Skeletal muscle satellite cell (primary cell): Measurements from ENCODE around the gene MAP2K5.

Experiments
- H3K27me3 ChIP-seq: 2 replicates; pipeline ENCODE4 v1.7.0; 2013; ENCODE audit warnings: low read length; ENCODE audit not compliant: control insufficient read depth, insufficient read depth
- H3K36me3 ChIP-seq: 2 replicates; pipeline ENCODE4 v1.7.0; 2013; ENCODE audit warnings: mild to moderate bottlenecking, control low read depth, low read length; ENCODE audit not compliant: insufficient read depth
- H3K4me1 ChIP-seq: 2 replicates; pipeline ENCODE4 v1.7.0; 2013; ENCODE audit warnings: low read length; ENCODE audit not compliant: control insufficient read depth, insufficient read depth
- H3K4me2 ChIP-seq: 2 replicates; pipeline ENCODE4 v1.7.0; 2013; ENCODE audit warnings: mild to moderate bottlenecking, low read length
- H3K4me3 ChIP-seq: 2 replicates; pipeline ENCODE4 v1.7.0; 2013; ENCODE audit warnings: low read length
- H3K9ac ChIP-seq: 2 replicates; pipeline ENCODE4 v1.7.0; 2013; ENCODE audit warnings: mild to moderate bottlenecking, low read depth, low read length, moderate library complexity
- H3K9me3 ChIP-seq: replicated peaks from 2 replicates; pipeline ENCODE4 v1.7.0; 2013; ENCODE audit warnings: mild to moderate bottlenecking, control low read depth, low read length

MAP2K5 gene

GRCh38 chr15:67770358-67770628 lies 227.8 kb downstream of the MAP2K5 start:
- Histone ChIP-seq H3K4me3 (no peak overlapping the region), H3K27me3 (no peaks in the 10 kb centered on the region), H3K36me3 (no peaks in the 10 kb centered on the region), H3K9ac (no peak overlapping the region), H3K4me2 (no peak overlapping the region), H3K9me3 (no peaks in the 10 kb centered on the region), H3K4me1 (no peaks in the 10 kb centered on the region)

- H3K9ac ChIP-seq: no peak overlapping the region
- no peaks in the 10 kb centered on the region for H3K36me3 ChIP-seq
- no peak overlapping the region for H3K4me2 ChIP-seq
- no peaks in the 10 kb centered on the region for H3K27me3 ChIP-seq
- H3K4me3 ChIP-seq: no peak overlapping the region
- no peaks in the 10 kb centered on the region for H3K9me3 ChIP-seq
- peaks cover 3% of the 10 kb centered on the region for H3K4me1 ChIP-seq
These were observed 228.8 kb downstream of the MAP2K5 start for GRCh38 chr15:67771189-67771800.

GRCh38 chr15:67774626-67775025 lies 232.1 kb downstream of the MAP2K5 start:
- H3K9me3 ChIP-seq: no peaks in the 10 kb centered on the region
- H3K36me3 ChIP-seq: no peaks in the 10 kb centered on the region
- H3K4me3 ChIP-seq: no peak overlapping the region
- peaks cover 13% of the 10 kb centered on the region for H3K4me1 ChIP-seq
- H3K4me2 ChIP-seq: no peak overlapping the region
- H3K27me3 ChIP-seq: no peaks in the 10 kb centered on the region
- H3K9ac ChIP-seq: no peak overlapping the region

GRCh38 chr15:67775250-67775649 lies 232.7 kb downstream of the MAP2K5 start:
- H3K36me3 ChIP-seq: no peaks in the 10 kb centered on the region
- H3K4me1 ChIP-seq: peaks cover 13% of the 10 kb centered on the region
- H3K9me3 ChIP-seq: no peaks in the 10 kb centered on the region
- no peak overlapping the region for H3K9ac ChIP-seq
- no peak overlapping the region for H3K4me2 ChIP-seq
- no peak overlapping the region for H3K4me3 ChIP-seq
- H3K27me3 ChIP-seq: no peaks in the 10 kb centered on the region

- Histone ChIP-seq H3K9me3 (no peaks in the 10 kb centered on the region), H3K9ac (no peak overlapping the region), H3K4me2 (peak overlapping the region; percentile 11), H3K4me3 (no peak overlapping the region), H3K4me1 (peaks cover 13% of the 10 kb centered on the region), H3K27me3 (no peaks in the 10 kb centered on the region), H3K36me3 (no peaks in the 10 kb centered on the region)
These were observed 233.5 kb downstream of the MAP2K5 start for GRCh38 chr15:67775998-67776397.

GRCh38 chr15:67776600-67776999 lies 234.1 kb downstream of the MAP2K5 start:
- Histone ChIP-seq H3K4me2 (peak overlapping the region; percentile 11), H3K9me3 (no peaks in the 10 kb centered on the region), H3K27me3 (no peaks in the 10 kb centered on the region), H3K9ac (no peak overlapping the region), H3K4me3 (no peak overlapping the region), H3K4me1 (peaks cover 13% of the 10 kb centered on the region), H3K36me3 (no peaks in the 10 kb centered on the region)

- no peak overlapping the region for H3K9ac ChIP-seq
- H3K4me1 ChIP-seq: peaks cover 13% of the 10 kb centered on the region
- H3K4me3 ChIP-seq: no peak overlapping the region
- H3K36me3 ChIP-seq: no peaks in the 10 kb centered on the region
- no peaks in the 10 kb centered on the region for H3K27me3 ChIP-seq
- no peaks in the 10 kb centered on the region for H3K9me3 ChIP-seq
- no peak overlapping the region for H3K4me2 ChIP-seq
These were observed 234.6 kb downstream of the MAP2K5 start for GRCh38 chr15:67777071-67777470.

- Histone ChIP-seq H3K4me3 (no peak overlapping the region), H3K4me2 (no peak overlapping the region), H3K36me3 (no peaks in the 10 kb centered on the region), H3K27me3 (no peaks in the 10 kb centered on the region), H3K9ac (no peak overlapping the region), H3K9me3 (no peaks in the 10 kb centered on the region), H3K4me1 (peaks cover 13% of the 10 kb centered on the region)
These were observed 235.3 kb downstream of the MAP2K5 start for GRCh38 chr15:67777773-67778172.

- H3K36me3 ChIP-seq: no peaks in the 10 kb centered on the region
- peaks cover 13% of the 10 kb centered on the region for H3K4me1 ChIP-seq
- H3K4me2 ChIP-seq: no peak overlapping the region
- H3K9me3 ChIP-seq: no peaks in the 10 kb centered on the region
- H3K27me3 ChIP-seq: no peaks in the 10 kb centered on the region
- no peak overlapping the region for H3K4me3 ChIP-seq
- no peak overlapping the region for H3K9ac ChIP-seq
These were observed 236.6 kb downstream of the MAP2K5 start for GRCh38 chr15:67778968-67779548.

GRCh38 chr15:67779549-67780111 lies 237.1 kb downstream of the MAP2K5 start:
- Histone ChIP-seq H3K9me3 (no peaks in the 10 kb centered on the region), H3K4me2 (no peak overlapping the region), H3K36me3 (no peaks in the 10 kb centered on the region), H3K27me3 (no peaks in the 10 kb centered on the region), H3K9ac (no peak overlapping the region), H3K4me3 (no peak overlapping the region), H3K4me1 (peaks cover 13% of the 10 kb centered on the region)

- H3K9ac ChIP-seq: no peak overlapping the region
- no peaks in the 10 kb centered on the region for H3K9me3 ChIP-seq
- H3K27me3 ChIP-seq: no peaks in the 10 kb centered on the region
- H3K4me3 ChIP-seq: no peak overlapping the region
- peaks cover 13% of the 10 kb centered on the region for H3K4me1 ChIP-seq
- H3K36me3 ChIP-seq: peaks cover 2% of the 10 kb centered on the region
- no peak overlapping the region for H3K4me2 ChIP-seq
These were observed 238.6 kb downstream of the MAP2K5 start for GRCh38 chr15:67781061-67781460.
